ENCODE data around the gene GALNTL6. TPM values are rescaled to one million over a fixed set of nuclear protein-coding genes. Genes with fewer than 3 reads are reported as not detected.
"Not testable (repeated sequence)": the region's sequence is repeated elsewhere in the genome, so short reads cannot be mapped to it uniquely, and the experiment has no call there.

Gene GALNTL6
- total and polyA plus RNA-seq, 4 donors: 6.1 to 25.4 (median 22.5) TPM

GRCh38 chr4:172410363-172410762 lies 597.2 kb downstream of the GALNTL6 start:
- no CpG with 5 or more reads among the region's 1 CpG for WGBS (ENCODE audit: insufficient coverage)
- Histone ChIP-seq H3K36me3 (ENCODE audit: control insufficient read depth, insufficient read depth, low read length) (no peaks in the 10 kb centered on the region), H3K27me3 (ENCODE audit: control insufficient read depth, insufficient read depth, low read length) (no peaks in the 10 kb centered on the region), H3K9me3 (ENCODE audit: control insufficient read depth, insufficient read depth, low read length) (no peaks in the 10 kb centered on the region), H3K27ac (ENCODE audit: low read depth, low read length) (no peak overlapping the region), H3K4me3 (ENCODE audit: low read depth, low read length) (no peak overlapping the region), H3K4me1 (ENCODE audit: control insufficient read depth, insufficient read depth, low read length) (no peaks in the 10 kb centered on the region)
- DNase-seq (ENCODE audit: low read depth in 4 of 6, low spot score in 6 of 6): no peak

DNA sequence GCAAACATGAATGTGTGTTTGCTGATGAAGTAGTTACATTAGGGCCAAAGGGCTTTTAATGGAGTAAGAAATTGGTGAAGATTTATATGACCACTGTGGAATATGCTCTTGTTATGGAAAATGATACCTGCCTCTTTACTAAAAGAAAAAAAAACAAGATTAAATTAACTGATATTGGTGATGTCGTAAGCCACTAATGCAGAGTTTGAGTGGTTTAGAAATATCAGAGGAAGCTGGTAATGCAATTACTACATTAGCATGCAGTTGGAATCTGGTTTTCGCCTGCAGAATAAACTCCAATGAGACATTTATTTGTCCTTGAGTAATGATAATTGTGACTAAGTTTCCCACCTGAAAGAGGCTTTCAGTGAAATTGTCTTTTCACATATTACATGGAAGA lies 597.9 kb downstream of the GALNTL6 start:
- Histone ChIP-seq H3K4me3 (ENCODE audit: low read depth, low read length) (no peak overlapping the region), H3K9me3 (ENCODE audit: control insufficient read depth, insufficient read depth, low read length) (no peaks in the 10 kb centered on the region), H3K36me3 (ENCODE audit: control insufficient read depth, insufficient read depth, low read length) (no peaks in the 10 kb centered on the region), H3K27me3 (ENCODE audit: control insufficient read depth, insufficient read depth, low read length) (no peaks in the 10 kb centered on the region), H3K27ac (ENCODE audit: low read depth, low read length) (no peak overlapping the region), H3K4me1 (ENCODE audit: control insufficient read depth, insufficient read depth, low read length) (no peaks in the 10 kb centered on the region)
- no peak for DNase-seq (ENCODE audit: low read depth in 4 of 6, low spot score in 6 of 6)
- no CpG with 5 or more reads among the region's 2 CpGs for WGBS (ENCODE audit: insufficient coverage)

DNA sequence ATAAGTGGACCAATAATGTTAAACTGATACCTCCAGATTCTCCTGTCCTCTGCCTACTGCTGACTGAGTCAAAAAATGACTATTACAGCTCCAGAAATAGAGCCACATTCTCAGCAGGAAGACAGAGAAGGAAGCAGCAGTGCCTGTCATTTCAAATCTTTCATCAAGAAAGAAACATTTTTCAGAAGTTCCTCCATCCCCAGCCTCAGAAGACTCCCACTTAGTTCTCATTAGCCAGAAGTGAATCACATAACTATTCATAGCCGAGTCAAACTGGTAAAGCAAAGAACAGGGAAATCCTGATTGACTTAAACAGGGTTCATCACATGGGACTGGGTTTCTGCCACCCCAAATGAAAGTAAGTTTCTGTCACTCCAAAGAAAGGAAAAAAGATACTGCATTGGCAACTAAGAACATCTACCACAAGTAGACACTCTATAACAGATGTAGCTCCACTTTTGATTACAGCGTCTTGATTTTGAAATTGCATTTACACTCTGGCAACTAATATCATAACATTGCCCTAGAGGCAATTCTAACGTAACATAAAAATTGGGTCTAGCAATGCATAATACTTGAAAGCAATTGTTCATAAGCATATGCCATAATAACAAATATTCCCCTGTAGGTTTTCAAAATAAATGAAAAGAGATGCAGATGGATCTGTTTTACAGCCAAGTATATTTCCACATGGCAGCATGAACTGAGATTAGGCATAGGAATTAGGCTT lies 599.8 kb downstream of the GALNTL6 start:
- Histone ChIP-seq H3K4me3 (ENCODE audit: low read depth, low read length) (no peak overlapping the region), H3K9me3 (ENCODE audit: control insufficient read depth, insufficient read depth, low read length) (no peaks in the 10 kb centered on the region), H3K27ac (ENCODE audit: low read depth, low read length) (no peak overlapping the region), H3K36me3 (ENCODE audit: control insufficient read depth, insufficient read depth, low read length) (no peaks in the 10 kb centered on the region), H3K4me1 (ENCODE audit: control insufficient read depth, insufficient read depth, low read length) (no peaks in the 10 kb centered on the region), H3K27me3 (ENCODE audit: control insufficient read depth, insufficient read depth, low read length) (no peaks in the 10 kb centered on the region)
- DNase-seq (ENCODE audit: low read depth in 4 of 6, low spot score in 6 of 6): peak in 2 of 6 donors; percentile 19 to 82
- no CpG with 5 or more reads among the region's 3 CpGs for WGBS (ENCODE audit: insufficient coverage)

DNA sequence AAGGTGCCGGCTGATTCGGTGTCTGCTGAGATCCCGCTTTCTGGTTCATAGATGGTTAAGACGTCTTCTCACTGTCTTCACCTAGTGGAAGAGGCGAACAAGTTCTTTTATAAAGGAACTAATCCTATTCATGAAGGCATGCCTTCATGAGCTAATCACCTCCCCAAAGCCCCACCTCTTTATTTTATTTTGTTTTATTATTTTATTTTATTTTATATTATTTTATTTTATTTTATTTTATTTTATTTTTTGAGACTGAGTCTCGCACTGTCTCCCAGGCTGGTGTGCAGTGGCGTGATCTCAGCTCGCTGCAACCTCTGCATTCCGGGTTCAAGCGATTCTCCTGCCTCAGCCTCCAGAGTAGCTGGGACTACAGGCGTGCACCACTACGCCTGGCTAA lies 615.8 kb downstream of the GALNTL6 start:
- not testable (repeated sequence) for H3K36me3 ChIP-seq (ENCODE audit: control insufficient read depth, insufficient read depth, low read length); H3K27ac ChIP-seq (ENCODE audit: low read depth, low read length); H3K4me1 ChIP-seq (ENCODE audit: control insufficient read depth, insufficient read depth, low read length); H3K9me3 ChIP-seq (ENCODE audit: control insufficient read depth, insufficient read depth, low read length); H3K27me3 ChIP-seq (ENCODE audit: control insufficient read depth, insufficient read depth, low read length); H3K4me3 ChIP-seq (ENCODE audit: low read depth, low read length); DNase-seq (ENCODE audit: low read depth in 4 of 6, low spot score in 6 of 6)
- over 99% methylated on average over 10 of the region's 12 CpGs for WGBS (ENCODE audit: insufficient coverage)

DNA sequence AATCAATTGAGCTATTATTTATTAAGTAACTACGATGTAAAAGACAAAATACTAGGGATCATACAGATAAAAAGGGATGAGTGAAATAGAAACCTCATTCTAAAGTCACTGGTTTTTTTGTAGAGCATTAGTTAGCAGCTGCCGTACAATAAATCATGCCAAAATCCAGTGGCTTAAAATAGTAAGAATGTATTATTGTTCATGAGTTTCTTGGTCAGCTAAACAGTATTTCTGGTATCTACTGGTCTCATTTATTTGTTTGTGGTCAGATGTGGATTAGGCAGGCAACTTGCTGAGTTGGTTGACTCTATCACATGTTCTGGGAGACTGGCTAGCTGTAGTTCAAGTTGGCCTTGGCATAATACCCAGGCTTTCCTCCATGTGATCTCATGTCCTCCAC lies 667.3 kb downstream of the GALNTL6 start:
- Histone ChIP-seq H3K36me3 (ENCODE audit: control insufficient read depth, insufficient read depth, low read length) (no peaks in the 10 kb centered on the region), H3K27me3 (ENCODE audit: control insufficient read depth, insufficient read depth, low read length) (no peaks in the 10 kb centered on the region), H3K27ac (ENCODE audit: low read depth, low read length) (no peak overlapping the region), H3K4me1 (ENCODE audit: control insufficient read depth, insufficient read depth, low read length) (no peaks in the 10 kb centered on the region), H3K9me3 (ENCODE audit: control insufficient read depth, insufficient read depth, low read length) (peaks cover 1% of the 10 kb centered on the region), H3K4me3 (ENCODE audit: low read depth, low read length) (no peak overlapping the region)
- 100% methylated on average over 1 of the region's 2 CpGs for WGBS (ENCODE audit: insufficient coverage)
- DNase-seq (ENCODE audit: low read depth in 4 of 6, low spot score in 6 of 6): no peak

GRCh38 chr4:172481802-172482508 lies 668.8 kb downstream of the GALNTL6 start:
- no peaks in the 10 kb centered on the region for H3K36me3 ChIP-seq (ENCODE audit: control insufficient read depth, insufficient read depth, low read length)
- H3K27ac ChIP-seq (ENCODE audit: low read depth, low read length): no peak overlapping the region
- DNase-seq (ENCODE audit: low read depth in 4 of 6, low spot score in 6 of 6): no peak
- 95% methylated on average over 28 of the region's 30 CpGs for whole genome bisulfite sequencing (ENCODE audit: insufficient coverage)
- H3K4me3 ChIP-seq (ENCODE audit: low read depth, low read length): no peak overlapping the region
- H3K9me3 ChIP-seq (ENCODE audit: control insufficient read depth, insufficient read depth, low read length): no peaks in the 10 kb centered on the region
- no peaks in the 10 kb centered on the region for H3K27me3 ChIP-seq (ENCODE audit: control insufficient read depth, insufficient read depth, low read length)
- H3K4me1 ChIP-seq (ENCODE audit: control insufficient read depth, insufficient read depth, low read length): no peaks in the 10 kb centered on the region

- Histone ChIP-seq H3K4me3 (ENCODE audit: low read depth, low read length) (no peak overlapping the region), H3K4me1 (ENCODE audit: control insufficient read depth, insufficient read depth, low read length) (no peaks in the 10 kb centered on the region), H3K36me3 (ENCODE audit: control insufficient read depth, insufficient read depth, low read length) (no peaks in the 10 kb centered on the region), H3K27me3 (ENCODE audit: control insufficient read depth, insufficient read depth, low read length) (no peaks in the 10 kb centered on the region), H3K9me3 (ENCODE audit: control insufficient read depth, insufficient read depth, low read length) (no peaks in the 10 kb centered on the region), H3K27ac (ENCODE audit: low read depth, low read length) (no peak overlapping the region)
- no CpG with 5 or more reads among the region's 3 CpGs for WGBS (ENCODE audit: insufficient coverage)
- no peak for DNase-seq (ENCODE audit: low read depth in 4 of 6, low spot score in 6 of 6)
These were observed 671.8 kb downstream of the GALNTL6 start for GRCh38 chr4:172485007-172485406.

GRCh38 chr4:172486531-172486930 lies 673.3 kb downstream of the GALNTL6 start:
- H3K27ac ChIP-seq (ENCODE audit: low read depth, low read length): no peak overlapping the region
- H3K4me3 ChIP-seq (ENCODE audit: low read depth, low read length): no peak overlapping the region
- no peaks in the 10 kb centered on the region for H3K36me3 ChIP-seq (ENCODE audit: control insufficient read depth, insufficient read depth, low read length)
- 83% methylated on average over 1 of the region's 2 CpGs for WGBS (ENCODE audit: insufficient coverage)
- H3K4me1 ChIP-seq (ENCODE audit: control insufficient read depth, insufficient read depth, low read length): no peaks in the 10 kb centered on the region
- DNase-seq (ENCODE audit: low read depth in 4 of 6, low spot score in 6 of 6): peak in 2 of 6 donors; percentile 18 to 49
- no peaks in the 10 kb centered on the region for H3K27me3 ChIP-seq (ENCODE audit: control insufficient read depth, insufficient read depth, low read length)
- no peaks in the 10 kb centered on the region for H3K9me3 ChIP-seq (ENCODE audit: control insufficient read depth, insufficient read depth, low read length)

DNA sequence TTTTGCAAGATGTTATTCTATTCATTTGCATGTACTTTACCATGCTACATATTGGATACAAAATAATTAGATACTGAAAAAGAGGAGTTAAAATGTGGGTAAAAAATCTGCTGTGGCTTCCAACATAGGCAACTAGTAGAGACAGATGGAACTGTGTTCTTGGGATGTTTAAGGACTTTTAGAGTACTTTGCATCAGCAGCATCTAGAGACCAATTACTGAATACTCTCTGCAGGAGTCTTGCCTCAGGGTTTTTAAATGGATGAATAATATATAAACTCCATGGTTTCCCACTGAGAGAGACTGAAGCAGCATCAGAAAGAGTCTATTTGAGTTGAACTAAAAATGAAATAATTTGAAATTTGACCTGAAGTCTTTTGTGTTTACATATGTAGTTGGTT lies 676.7 kb downstream of the GALNTL6 start:
- no peaks in the 10 kb centered on the region for H3K4me1 ChIP-seq (ENCODE audit: control insufficient read depth, insufficient read depth, low read length)
- peak in 3 of 6 donors; percentile 12 to 83 (median 19) for DNase-seq (ENCODE audit: low read depth in 4 of 6, low spot score in 6 of 6)
- H3K36me3 ChIP-seq (ENCODE audit: control insufficient read depth, insufficient read depth, low read length): no peaks in the 10 kb centered on the region
- H3K4me3 ChIP-seq (ENCODE audit: low read depth, low read length): no peak overlapping the region
- H3K27ac ChIP-seq (ENCODE audit: low read depth, low read length): no peak overlapping the region
- no peaks in the 10 kb centered on the region for H3K9me3 ChIP-seq (ENCODE audit: control insufficient read depth, insufficient read depth, low read length)
- H3K27me3 ChIP-seq (ENCODE audit: control insufficient read depth, insufficient read depth, low read length): no peaks in the 10 kb centered on the region

- no CpG with 5 or more reads among the region's 3 CpGs for WGBS (ENCODE audit: insufficient coverage)
These were observed 682.6 kb downstream of the GALNTL6 start for GRCh38 chr4:172495769-172496168.

More at GRCh38 chr4:172495769-172496168, 682.6 kb downstream of the GALNTL6 start:
- Histone ChIP-seq H3K27me3 (ENCODE audit: control insufficient read depth, insufficient read depth, low read length) (no peaks in the 10 kb centered on the region), H3K27ac (ENCODE audit: low read depth, low read length) (no peak overlapping the region), H3K4me3 (ENCODE audit: low read depth, low read length) (no peak overlapping the region), H3K4me1 (ENCODE audit: control insufficient read depth, insufficient read depth, low read length) (no peaks in the 10 kb centered on the region), H3K9me3 (ENCODE audit: control insufficient read depth, insufficient read depth, low read length) (no peaks in the 10 kb centered on the region), H3K36me3 (ENCODE audit: control insufficient read depth, insufficient read depth, low read length) (no peaks in the 10 kb centered on the region)
- peak in 1 of 6 donors; percentile 0 for DNase-seq (ENCODE audit: low read depth in 4 of 6, low spot score in 6 of 6)
